H9 (cell line): ENCODE data around the gene NCS1. TPM values are rescaled to one million over a fixed set of nuclear protein-coding genes. Genes with fewer than 3 reads are reported as not detected.
A peak's percentile ranks its signal among the peaks of the same experiment; 100 is the strongest.

Experiments used
- DNase-seq: peaks from one replicate; pipeline ENCODE4 v3.0.0-alpha.2; 2017
- H2AFZ ChIP-seq: one replicate; pipeline ENCODE4 v1.6.1; 2013; ENCODE audit warnings: mild to moderate bottlenecking, low read length, control low read depth, moderate library complexity
- H2AK5ac ChIP-seq: 2 replicates; pipeline ENCODE4 v1.6.1; 2013; ENCODE audit warnings: low read length, control low read depth, mixed read lengths; ENCODE audit not compliant: insufficient read length
- H2BK120ac ChIP-seq: one replicate; pipeline ENCODE4 v1.6.1; 2013; ENCODE audit warnings: low read depth, mild to moderate bottlenecking, low read length, control low read depth, inconsistent platforms; ENCODE audit not compliant: poor library complexity, severe bottlenecking
- H2BK12ac ChIP-seq: 2 replicates; pipeline ENCODE4 v1.6.1; 2013; ENCODE audit warnings: low read length, control low read depth, mixed read lengths, low read depth; ENCODE audit not compliant: insufficient read length
- H2BK15ac ChIP-seq: 2 replicates; pipeline ENCODE4 v1.6.1; 2013; ENCODE audit warnings: low read depth, low read length, control low read depth
- H2BK20ac ChIP-seq: one replicate; pipeline ENCODE4 v1.6.1; 2013; ENCODE audit warnings: low read depth, mild to moderate bottlenecking, low read length, control low read depth, inconsistent platforms; ENCODE audit not compliant: poor library complexity, severe bottlenecking
- H2BK5ac ChIP-seq: 2 replicates; pipeline ENCODE4 v1.6.1; 2013; ENCODE audit warnings: low read length, control low read depth, mixed read lengths; ENCODE audit not compliant: insufficient read length
- H3K14ac ChIP-seq: 2 replicates; pipeline ENCODE4 v1.6.1; 2013; ENCODE audit warnings: low read length, control low read depth; ENCODE audit not compliant: insufficient read depth
- H3K18ac ChIP-seq: 2 replicates; pipeline ENCODE4 v1.6.1; 2013; ENCODE audit warnings: low read depth, mild to moderate bottlenecking, mixed read lengths, low read length, control low read depth; ENCODE audit not compliant: insufficient read length
- H3K23ac ChIP-seq: 2 replicates; pipeline ENCODE4 v1.6.1; 2013; ENCODE audit warnings: low read length, control low read depth, mixed read lengths, low read depth; ENCODE audit not compliant: insufficient read length
- H3K23me2 ChIP-seq: 2 replicates; pipeline ENCODE4 v1.6.1; 2013; ENCODE audit warnings: low read depth, mild to moderate bottlenecking, mixed read lengths, low read length, control low read depth; ENCODE audit not compliant: insufficient read length, poor library complexity, severe bottlenecking
- H3K27ac ChIP-seq: 2 replicates; pipeline ENCODE4 v1.5.1; 2013; ENCODE audit warnings: low read length, control low read depth, mixed read lengths, low read depth; ENCODE audit not compliant: insufficient read length
- H3K27me3 ChIP-seq: 2 replicates; pipeline ENCODE4 v1.6.1; 2013; ENCODE audit warnings: low read length, control low read depth, inconsistent platforms; ENCODE audit not compliant: insufficient read depth
- H3K4ac ChIP-seq: 2 replicates; pipeline ENCODE4 v1.6.1; 2013; ENCODE audit warnings: low read depth, mild to moderate bottlenecking, control low read depth, inconsistent platforms, low read length, moderate library complexity
- H3K4me1 ChIP-seq: 2 replicates; pipeline ENCODE4 v1.6.1; 2013; ENCODE audit warnings: low read length, control low read depth, inconsistent platforms; ENCODE audit not compliant: insufficient read depth
- H3K4me2 ChIP-seq: 2 replicates; pipeline ENCODE4 v1.6.1; 2013; ENCODE audit warnings: low read length, control low read depth, mixed read lengths; ENCODE audit not compliant: insufficient read length, insufficient read depth
- H3K56ac ChIP-seq: 2 replicates; pipeline ENCODE4 v1.6.1; 2013; ENCODE audit warnings: low read depth, mild to moderate bottlenecking, mixed read lengths, low read length, control low read depth; ENCODE audit not compliant: insufficient read length
- H3K79me1 ChIP-seq: 2 replicates; pipeline ENCODE4 v1.6.1; 2013; ENCODE audit warnings: low read depth, mild to moderate bottlenecking, moderate library complexity, low read length, control low read depth, inconsistent platforms; ENCODE audit not compliant: insufficient read depth, poor library complexity, severe bottlenecking
- H3K79me2 ChIP-seq: 2 replicates; pipeline ENCODE4 v1.6.1; 2013; ENCODE audit warnings: low read length, control low read depth, inconsistent platforms; ENCODE audit not compliant: insufficient read depth
- H3K9ac ChIP-seq: 2 replicates; pipeline ENCODE4 v1.6.1; 2013; ENCODE audit warnings: low read length, control low read depth, mixed read lengths; ENCODE audit not compliant: insufficient read length; ENCODE audit errors: extremely low read depth
- H3K9me3 ChIP-seq: one replicate; pipeline ENCODE4 v1.6.1; 2013; ENCODE audit warnings: low read depth, low read length, inconsistent platforms; ENCODE audit not compliant: control insufficient read depth
- H3T11ph ChIP-seq: one replicate; pipeline ENCODE4 v1.6.1; 2013; ENCODE audit warnings: mild to moderate bottlenecking, low read length, control low read depth, inconsistent platforms
- H4K20me1 ChIP-seq: one replicate; pipeline ENCODE4 v1.6.1; 2013; ENCODE audit not compliant: control insufficient read depth, insufficient read length, insufficient read depth
- H4K5ac ChIP-seq: 2 replicates; pipeline ENCODE4 v1.6.1; 2013; ENCODE audit warnings: low read depth, mild to moderate bottlenecking, mixed read lengths, low read length, control low read depth; ENCODE audit not compliant: insufficient read length
- H4K8ac ChIP-seq: replicated peaks from 2 replicates; pipeline ENCODE4 v1.6.1; 2013; ENCODE audit warnings: low read length, control low read depth, mixed read lengths, low read depth; ENCODE audit not compliant: insufficient read length
- H4K91ac ChIP-seq: 2 replicates; pipeline ENCODE4 v1.6.1; 2013; ENCODE audit warnings: low read depth, mild to moderate bottlenecking, moderate library complexity, mixed read lengths, low read length, control low read depth; ENCODE audit not compliant: insufficient read length
- H3K27ac Mint-ChIP-seq, 3 experiments: 2 replicates in 2 of 3; 3 replicates in 1 of 3; pipeline ENCODE4 v1.8.0; 2020 to 2021; ENCODE audit warnings: mixed read lengths in 3 of 3, mild to moderate bottlenecking in 1 of 3, moderate library complexity in 1 of 3
- H3K27me3 Mint-ChIP-seq: 2 replicates; pipeline ENCODE4 v1.8.0; 2021; ENCODE audit warnings: low read depth, mild to moderate bottlenecking, moderate library complexity, mixed read lengths
- H3K36me3 Mint-ChIP-seq, 3 experiments: 2 replicates in 2 of 3; 3 replicates in 1 of 3; pipeline ENCODE4 v1.8.0; 2020 to 2021; ENCODE audit warnings: low read depth in 3 of 3, mixed read lengths in 3 of 3; ENCODE audit not compliant: insufficient read depth in 1 of 3
- H3K4me1 Mint-ChIP-seq, 2 experiments: 2 replicates each; pipeline ENCODE4 v1.8.0; 2020; ENCODE audit warnings: mixed read lengths in 2 of 2
- H3K4me3 Mint-ChIP-seq, 2 experiments: 2 replicates in 1 of 2; 3 replicates in 1 of 2; pipeline ENCODE4 v1.8.0; 2020 to 2021; ENCODE audit warnings: mild to moderate bottlenecking in 2 of 2, mixed read lengths in 2 of 2, moderate library complexity in 1 of 2
- H3K9me3 Mint-ChIP-seq, 2 experiments: 2 replicates in 1 of 2; 3 replicates in 1 of 2; pipeline ENCODE4 v1.8.0; 2020; ENCODE audit warnings: mild to moderate bottlenecking in 2 of 2, mixed read lengths in 2 of 2, moderate library complexity in 1 of 2
- CTCF ChIP-seq: fragments of 200-600 bp; sonication (generic); conservative IDR thresholded peaks from 3 replicates; pipeline ENCODE4 v1.8.0; 2021; ENCODE audit warnings: antibody characterized with exemption, mild to moderate bottlenecking
- WGBS: extraction: QIAGEN DNeasy Blood & Tissue Kit; methylation state at CpG from one replicate; pipeline ENCODE4 v1.1.7; 2013; ENCODE audit warnings: missing lambda C conversion rate, low lambda C conversion rate, mixed read lengths; ENCODE audit not compliant: insufficient read length; ENCODE audit errors: extremely low coverage; 5-methylcytosine and 5-hydroxymethylcytosine counted together
- total RNA-seq: library from RNA; stranded (reverse); gene quantifications from 2 replicates; pipeline ENCODE4 v1.2.1, GENCODE V29; 2021

Gene NCS1
- total RNA-seq, 1 experiment from 2014 or later, result 38.1 TPM

- H2BK12ac ChIP-seq, result no peak overlapping the region
Measured at GRCh38 chr9:130172858-130173665, 858 bp downstream of the NCS1 start.

More at GRCh38 chr9:130172858-130173665, 858 bp downstream of the NCS1 start:
- Mint-ChIP-seq H3K4me1 (peaks cover 14 to 39% of the 10 kb centered on the region in 2 experiments), H3K9me3 (no peaks in the 10 kb centered on the region; a peak in 1 of 5 replicates), H3K27ac (no peak overlapping the region), H3K4me3 (peak overlapping the region; percentile 81 to 90), H3K36me3 (no peaks in the 10 kb centered on the region; a peak in 1 of 7 replicates), H3K27me3 (peaks cover 25% of the 10 kb centered on the region)
- Histone ChIP-seq H3K27ac (no peak overlapping the region), H3K23ac (no peak overlapping the region), H4K5ac (no peak overlapping the region), H2BK5ac (no peak overlapping the region), H3K4me2 (peak overlapping the region; percentile 49), H3K14ac (peak overlapping the region; percentile 60; the same call in 1 of the 2 replicates), H2AK5ac (no peak overlapping the region), H2BK120ac (no peak overlapping the region), H4K91ac (no peak overlapping the region), H4K20me1 (no peaks in the 10 kb centered on the region), H3K9ac (no peak overlapping the region), H2BK20ac (no peak overlapping the region), H3K56ac (no peak overlapping the region), H3T11ph (no peak overlapping the region), H3K23me2 (peaks cover 12% of the 10 kb centered on the region), H4K8ac (no peak overlapping the region), H2BK15ac (no peak overlapping the region), H3K79me1 (no peaks in the 10 kb centered on the region), H3K79me2 (peaks cover 2% of the 10 kb centered on the region; the same call in 1 of the 2 replicates), H3K4me1 (no peaks in the 10 kb centered on the region), H3K27me3 (no peaks in the 10 kb centered on the region), H2AFZ (no peak overlapping the region), H3K9me3 (no peaks in the 10 kb centered on the region), H3K4ac (no peak overlapping the region), H3K18ac (no peak overlapping the region)
- TF ChIP-seq CTCF, result no peak
- no peak for DNase-seq
- WGBS, result no CpG with 5 or more reads among the region's 57 CpGs
